ENCODE results near the gene PPP1R14B.
A peak's percentile ranks its signal among the peaks of the same experiment; 100 is the strongest.

Gene PPP1R14B

DNA sequence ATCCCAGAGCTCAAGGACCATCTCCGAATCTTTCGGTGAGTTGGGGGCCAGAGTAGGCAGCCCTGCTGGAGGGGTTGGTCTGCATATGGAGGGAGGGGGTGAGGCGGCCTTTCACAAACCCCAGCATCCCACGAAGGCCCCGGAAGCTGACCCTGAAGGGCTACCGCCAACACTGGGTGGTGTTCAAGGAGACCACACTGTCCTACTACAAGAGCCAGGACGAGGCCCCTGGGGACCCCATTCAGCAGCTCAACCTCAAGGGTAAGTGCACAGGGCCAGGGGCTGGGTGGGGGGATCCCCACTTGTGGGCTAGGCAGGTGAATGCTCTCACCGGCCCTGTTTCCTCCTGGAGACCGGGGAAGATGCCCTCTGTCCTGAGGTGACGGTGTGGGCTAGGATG, 27.0 kb downstream of the PPP1R14B start:
- H3K27ac ChIP-seq = no peak overlapping the region
- no peak for DNase-seq (ENCODE audit: low read depth, low spot score)

DNA sequence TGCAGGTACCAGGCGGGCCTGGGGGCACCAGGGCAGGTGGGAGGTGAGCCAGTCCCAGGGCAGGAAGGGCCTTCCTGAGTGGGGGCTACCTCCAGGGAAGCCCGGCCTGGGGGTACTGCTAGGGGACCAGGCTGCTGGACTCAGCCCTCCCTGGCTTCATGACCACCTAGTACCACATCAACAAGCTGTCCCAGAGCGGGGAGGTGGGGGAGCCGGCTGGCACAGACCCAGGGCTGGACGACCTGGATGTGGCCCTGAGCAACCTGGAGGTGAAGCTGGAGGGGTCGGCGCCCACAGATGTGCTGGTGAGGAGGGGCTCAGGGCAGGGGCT, 27.4 kb downstream of the PPP1R14B start:
- no peak for DNase-seq (ENCODE audit: low read depth, low spot score)
- H3K27ac ChIP-seq = no peak overlapping the region

DNA sequence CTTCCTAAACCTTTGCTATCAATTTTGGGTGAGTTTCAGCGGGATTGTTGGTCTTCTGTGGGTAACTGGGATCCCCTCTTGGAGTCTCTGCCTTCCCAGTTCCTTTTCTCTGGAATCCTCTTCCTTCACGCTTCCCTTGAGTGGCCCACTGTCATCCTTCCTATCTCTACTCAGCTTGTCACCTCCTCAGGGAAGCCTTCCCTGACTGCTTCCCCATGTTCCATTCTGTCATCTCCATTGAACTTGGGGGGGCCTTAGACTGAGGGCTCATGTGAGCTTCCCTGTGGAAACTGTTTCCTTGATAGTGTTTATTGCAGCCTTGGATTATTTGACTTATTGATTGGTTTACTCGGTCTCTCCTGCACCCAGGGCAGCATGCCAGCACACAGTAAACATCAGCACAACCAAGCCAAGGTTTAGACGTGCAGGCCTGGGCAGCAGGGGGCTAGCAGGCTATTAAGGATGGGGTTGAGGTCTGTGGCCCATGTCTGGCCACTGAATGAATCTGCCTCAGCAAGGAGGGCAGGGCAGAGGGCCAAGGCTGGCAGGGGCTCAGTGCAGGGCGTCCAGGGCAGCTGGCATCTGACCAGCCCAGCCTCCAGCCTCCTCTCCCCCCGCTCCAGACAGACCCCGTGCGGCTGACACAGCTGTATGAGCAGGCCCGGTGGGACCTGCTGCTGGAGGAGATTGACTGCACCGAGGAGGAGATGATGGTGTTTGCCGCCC, 28.0 kb downstream of the PPP1R14B start:
- H3K27ac ChIP-seq = no peak overlapping the region
- no peak for DNase-seq (ENCODE audit: low read depth, low spot score)

DNA sequence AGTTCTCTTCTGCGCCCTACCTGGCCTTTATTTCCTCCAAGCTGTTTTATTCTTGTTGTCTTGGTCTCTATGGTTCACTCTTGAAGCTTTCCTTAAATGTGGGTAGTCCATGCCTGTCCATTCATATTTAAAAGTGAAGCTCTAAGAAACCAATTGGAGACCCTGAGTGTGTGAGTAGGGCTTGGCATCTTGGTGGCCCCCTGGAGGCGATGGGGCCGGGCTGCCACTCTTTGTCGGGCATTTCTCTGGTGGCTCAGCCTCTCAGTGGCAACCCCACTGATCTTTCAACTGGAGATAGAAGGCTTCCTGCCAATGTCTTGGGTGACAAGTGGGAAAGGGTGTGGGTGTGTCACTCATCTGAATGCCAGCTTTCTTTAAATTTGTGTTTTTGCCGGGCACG, 29.9 kb downstream of the PPP1R14B start:
- DNase-seq (ENCODE audit: low read depth, low spot score) = no peak
- no peak overlapping the region for H3K27ac ChIP-seq

DNA sequence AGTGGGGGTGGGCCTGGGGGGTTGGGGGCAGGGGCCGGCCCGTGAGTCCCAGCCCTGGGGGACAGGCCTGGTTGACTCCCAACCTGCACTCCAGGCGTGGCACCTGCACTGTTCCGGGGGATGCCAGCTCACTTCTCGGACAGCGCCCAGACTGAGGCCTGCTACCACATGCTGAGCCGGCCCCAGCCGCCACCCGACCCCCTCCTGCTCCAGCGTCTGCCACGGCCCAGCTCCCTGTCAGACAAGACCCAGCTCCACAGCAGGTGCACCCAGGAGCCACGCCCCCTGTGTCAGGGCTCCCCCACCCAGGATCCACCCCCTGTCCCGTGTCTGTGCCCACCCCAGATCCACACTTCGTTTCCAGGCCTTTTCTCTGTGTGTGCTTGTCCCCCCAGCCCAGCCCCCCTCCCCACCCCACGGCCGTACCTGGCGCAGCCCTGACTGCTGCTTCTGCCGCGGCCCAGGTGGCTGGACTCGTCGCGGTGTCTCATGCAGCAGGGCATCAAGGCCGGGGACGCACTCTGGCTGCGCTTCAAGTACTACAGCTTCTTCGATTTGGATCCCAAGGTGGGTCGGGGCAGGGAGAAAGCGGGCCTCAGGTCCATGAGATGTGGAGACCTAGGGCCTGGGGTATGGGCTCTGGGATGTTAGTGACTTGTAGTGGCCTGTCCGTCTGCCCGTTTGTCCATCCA, 35.4 kb downstream of the PPP1R14B start:
- no peak overlapping the region for H3K27ac ChIP-seq
- no peak for DNase-seq (ENCODE audit: low read depth, low spot score)

DNA sequence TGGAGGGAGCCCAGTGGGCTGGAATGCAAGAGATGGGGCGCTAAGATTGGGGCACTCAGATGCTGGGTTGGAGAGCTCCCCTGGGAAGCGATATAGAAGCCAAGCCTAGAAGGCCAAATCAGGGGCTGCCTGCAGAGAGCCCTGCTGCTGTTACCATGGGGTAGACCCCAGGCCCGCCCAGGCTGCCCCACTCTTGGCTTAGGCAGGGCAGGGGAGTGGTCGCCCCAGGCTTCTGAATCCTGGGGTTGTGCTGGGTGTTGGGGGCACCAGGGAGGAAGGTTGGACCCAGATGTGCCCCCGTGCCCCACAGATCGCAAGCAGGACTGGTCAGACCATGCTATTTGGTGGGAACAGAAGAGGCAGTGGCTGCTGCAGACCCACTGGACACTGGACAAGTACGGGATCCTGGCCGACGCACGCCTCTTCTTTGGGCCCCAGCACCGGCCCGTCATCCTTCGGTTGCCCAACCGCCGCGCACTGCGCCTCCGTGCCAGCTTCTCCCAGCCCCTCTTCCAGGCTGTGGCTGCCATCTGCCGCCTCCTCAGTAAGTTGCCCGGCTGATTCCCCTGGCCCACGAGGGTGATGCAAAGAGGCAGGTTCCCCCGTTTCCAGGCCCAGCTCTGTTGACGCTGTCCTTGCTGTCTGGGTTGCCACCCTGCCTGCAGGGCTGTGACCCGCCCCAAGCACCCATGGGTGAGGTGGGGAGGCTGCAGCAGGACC, 36.3 kb downstream of the PPP1R14B start:
- no peak for DNase-seq (ENCODE audit: low read depth, low spot score)

DNA sequence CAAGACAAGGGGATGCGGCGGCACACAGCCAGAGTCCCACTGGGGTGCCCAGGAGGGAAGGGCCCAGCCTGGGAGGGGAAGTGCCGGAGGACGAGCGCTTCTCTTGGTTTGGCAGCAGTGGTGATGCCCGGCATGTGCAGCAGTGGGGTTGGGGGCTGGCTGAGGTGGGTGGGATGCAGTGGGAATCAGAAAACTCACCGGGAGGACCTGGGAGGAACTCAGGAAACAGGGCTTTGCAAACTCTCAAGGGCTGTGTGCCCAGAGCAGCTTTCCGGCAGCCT, 37.2 kb downstream of the PPP1R14B start:
- H3K27ac ChIP-seq = no peak overlapping the region
- no peak for DNase-seq (ENCODE audit: low read depth, low spot score)

More for the DNA sequence above, 36.3 kb downstream of the PPP1R14B start:
- H3K27ac ChIP-seq = no peak overlapping the region

DNA sequence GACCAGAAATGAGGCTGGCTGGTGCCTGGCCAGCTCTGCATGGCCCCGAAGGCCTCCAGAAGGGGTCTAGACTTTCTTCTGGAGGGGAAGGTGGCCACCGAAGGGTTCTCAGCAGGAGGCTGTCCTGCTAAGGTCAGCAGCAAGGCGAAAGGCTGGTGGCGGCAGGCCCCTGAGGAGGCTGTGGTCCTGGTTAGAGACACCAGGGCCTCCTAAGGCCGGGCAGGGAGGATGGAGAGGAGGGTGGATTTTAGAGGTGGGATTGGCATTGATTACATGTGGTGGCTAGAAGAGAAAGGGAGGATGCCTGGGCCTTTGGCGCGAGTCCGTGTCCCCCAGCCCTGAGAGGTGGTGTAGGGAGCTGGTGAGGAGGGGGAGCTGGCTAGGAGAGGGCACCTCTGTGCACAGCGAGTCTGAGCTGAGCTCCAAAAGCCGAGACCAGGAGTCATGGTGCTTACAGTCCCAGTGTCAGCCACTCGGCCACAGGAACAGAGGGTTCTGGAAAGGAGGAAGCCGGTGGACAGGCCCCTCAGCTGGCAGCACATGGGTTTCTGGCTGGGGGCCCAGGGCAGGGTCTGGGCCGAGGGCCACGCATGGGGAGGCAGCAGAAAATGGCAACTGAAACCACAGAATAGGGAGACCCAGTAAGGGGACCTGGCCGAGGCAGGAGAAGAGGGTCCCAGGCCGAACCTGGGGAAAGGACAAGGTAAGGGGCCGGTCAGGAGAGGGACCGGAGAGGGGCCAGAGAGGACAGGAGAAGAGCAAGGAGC, 37.8 kb downstream of the PPP1R14B start:
- no peak for DNase-seq (ENCODE audit: low read depth, low spot score)
- no peak overlapping the region for H3K27ac ChIP-seq

DNA sequence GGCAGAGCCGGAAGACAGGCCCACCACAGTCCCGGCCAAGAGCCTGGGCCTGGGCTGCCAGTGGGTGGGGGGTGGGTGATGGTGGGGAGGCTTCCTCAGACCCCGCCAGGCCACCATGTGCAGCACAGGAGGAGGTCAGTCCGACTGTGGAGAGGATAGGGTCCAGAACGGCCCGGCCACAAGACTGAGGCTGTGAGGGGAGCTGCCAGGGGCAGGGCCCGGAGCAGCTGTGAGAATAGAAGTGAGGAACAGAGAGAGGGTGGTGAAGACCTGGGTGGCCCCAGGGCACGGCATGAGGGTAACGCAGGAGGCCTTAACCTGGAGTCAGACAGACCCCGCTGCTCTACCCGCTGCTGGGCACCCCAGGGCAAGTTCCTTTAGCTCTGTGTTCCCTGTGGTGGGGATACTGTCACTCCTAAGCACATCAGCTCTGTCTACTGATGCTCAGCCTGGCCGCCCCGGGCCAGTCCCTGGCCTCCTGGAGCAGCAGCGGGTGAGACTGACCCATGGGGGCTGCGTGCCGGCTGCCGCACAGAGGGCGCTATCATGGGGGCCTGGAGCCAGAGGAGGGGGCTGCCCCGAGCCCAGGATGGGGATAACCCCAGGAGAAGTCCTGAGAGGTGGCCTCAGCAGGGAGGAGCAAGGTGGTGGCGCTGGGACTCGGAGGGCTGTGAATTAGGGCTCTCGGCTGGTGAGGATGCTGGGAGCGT, 38.5 kb downstream of the PPP1R14B start:
- DNase-seq (ENCODE audit: low read depth, low spot score) = no peak

DNA sequence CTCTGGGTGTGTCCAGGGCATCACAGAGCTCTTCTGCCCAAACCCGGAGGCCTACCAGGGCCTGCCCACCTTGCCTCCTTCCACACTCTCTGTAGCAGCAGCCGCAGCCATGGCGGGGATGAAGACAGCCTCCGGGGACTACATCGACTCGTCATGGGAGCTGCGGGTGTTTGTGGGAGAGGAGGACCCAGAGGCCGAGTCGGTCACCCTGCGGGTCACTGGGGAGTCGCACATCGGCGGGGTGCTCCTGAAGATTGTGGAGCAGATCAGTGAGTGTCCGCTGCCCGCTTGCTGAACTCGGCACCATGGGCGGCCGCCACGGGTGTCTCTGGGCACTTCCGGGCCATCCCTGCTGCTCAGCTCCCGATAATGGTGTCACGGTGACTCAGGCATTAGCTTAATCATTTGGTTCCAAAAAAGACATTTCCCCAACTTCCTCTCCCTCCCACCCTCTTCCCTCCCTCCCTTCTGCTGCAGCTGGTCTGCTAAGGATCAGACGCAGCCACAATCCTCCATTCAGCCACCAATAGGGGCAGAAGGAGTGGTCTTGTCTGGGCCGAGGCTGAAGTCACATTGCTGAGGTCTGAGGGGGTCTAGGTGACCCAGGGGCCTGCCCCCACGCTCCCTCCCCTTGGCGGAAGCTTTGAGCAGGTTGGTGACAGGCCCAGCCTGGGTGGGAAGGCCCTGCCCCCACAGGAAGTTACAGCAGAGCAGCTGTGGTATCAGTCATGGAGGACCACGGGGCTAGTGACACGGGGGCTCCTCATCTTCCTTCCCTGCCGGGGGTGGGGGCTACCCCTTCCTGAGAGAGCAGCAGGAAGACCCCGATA, 39.3 kb downstream of the PPP1R14B start:
- no peak overlapping the region for H3K27ac ChIP-seq
- DNase-seq (ENCODE audit: low read depth, low spot score) = no peak

More for the DNA sequence above, 38.5 kb downstream of the PPP1R14B start:
- H3K27ac ChIP-seq = no peak overlapping the region

DNA sequence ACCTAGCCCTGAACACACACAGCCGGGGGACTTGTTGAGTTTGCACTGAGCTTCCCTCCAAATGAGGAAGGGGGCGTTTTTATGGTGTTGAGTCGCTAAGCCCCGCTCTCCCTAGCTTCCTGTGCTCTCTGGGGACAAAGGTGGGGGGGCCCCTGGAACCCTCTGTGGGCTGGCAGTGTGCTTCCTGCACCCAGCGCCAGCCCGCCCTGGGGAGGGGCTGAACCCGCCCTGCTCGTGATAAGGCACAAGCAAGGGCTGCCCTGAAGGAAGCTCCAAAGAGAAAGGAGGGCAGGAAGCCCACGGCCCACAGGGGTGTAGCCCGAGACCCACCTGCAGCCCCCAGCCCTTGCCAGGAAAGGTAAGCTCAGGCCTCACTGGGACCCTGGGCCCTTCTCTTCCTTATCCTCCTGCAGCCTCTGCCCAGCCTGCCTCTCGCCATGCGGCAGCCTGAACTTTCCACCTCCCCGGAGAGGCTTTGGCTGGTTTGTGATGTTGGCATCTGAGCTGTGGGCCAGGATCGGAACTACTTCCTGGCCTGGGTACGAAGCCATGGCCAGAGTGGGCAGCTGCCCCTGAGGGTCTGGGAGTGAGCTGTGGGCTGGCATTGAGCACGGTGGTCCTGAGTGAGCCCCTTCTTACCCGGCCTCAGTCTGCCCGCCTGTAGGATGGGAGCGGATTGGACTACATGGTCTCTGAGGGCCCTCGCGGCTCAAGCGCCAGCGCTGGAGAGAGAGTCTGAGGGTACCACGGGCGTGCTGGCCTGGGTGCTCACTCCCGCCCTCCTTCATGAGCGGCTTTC, 40.1 kb downstream of the PPP1R14B start, which contains the start of gene FERMT3:
Gene FERMT3, plus strand, starts transcription at position 265 of the 799 bp plus-strand sequence. CDS start 644 bp downstream, outside the sequence.
- no peak for DNase-seq (ENCODE audit: low read depth, low spot score)
- H3K27ac ChIP-seq = no peak within 1 kb of the TSS

DNA sequence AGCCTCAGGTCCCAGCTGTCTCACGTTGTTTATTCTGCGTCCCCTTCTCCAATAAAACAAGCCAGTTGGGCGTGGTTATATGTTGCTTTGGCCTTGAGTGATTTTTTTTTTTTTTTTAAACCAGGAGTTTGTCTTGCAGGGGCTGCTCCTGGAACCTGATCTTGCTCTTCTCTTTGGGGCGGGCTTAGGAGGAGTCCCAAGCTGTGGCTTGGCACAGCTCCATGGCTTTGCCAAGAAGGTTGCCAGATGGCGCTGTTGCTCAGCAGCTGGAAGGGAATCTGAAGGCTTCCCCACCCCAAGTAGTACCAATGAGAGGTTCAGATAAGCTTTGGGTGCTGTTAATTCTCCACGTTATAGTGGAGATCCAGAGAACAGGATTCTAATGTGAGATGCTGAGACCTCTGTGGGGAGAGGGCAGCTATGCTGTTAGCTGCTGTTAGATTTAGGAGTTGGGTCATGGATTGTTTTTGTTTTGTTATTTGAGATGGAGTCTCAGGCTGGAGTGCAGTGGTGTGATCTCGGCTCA, 42.2 kb downstream of the PPP1R14B start:
- peak; percentile 66 for DNase-seq (ENCODE audit: low read depth, low spot score)
- no peak overlapping the region for H3K27ac ChIP-seq

DNA sequence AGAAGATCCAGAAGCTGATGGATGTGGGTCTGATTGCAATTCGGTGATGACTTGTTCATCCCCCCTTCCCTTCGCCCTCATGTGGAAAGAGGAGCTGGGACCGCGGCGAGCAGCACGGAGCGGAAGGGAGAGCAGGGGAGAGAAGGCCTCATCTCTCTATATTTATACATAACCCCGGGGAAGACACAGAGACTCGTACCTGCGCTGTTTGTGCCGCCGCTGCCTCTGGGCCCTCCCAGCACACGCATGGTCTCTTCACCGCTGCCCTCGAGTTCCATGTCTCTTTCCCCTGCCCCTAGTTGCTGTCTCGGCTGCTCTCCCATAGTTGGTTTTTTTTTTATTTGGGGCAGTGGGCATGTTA, 42.7 kb downstream of the PPP1R14B start:
- no peak for DNase-seq (ENCODE audit: low read depth, low spot score)
- H3K27ac ChIP-seq = no peak overlapping the region

DNA sequence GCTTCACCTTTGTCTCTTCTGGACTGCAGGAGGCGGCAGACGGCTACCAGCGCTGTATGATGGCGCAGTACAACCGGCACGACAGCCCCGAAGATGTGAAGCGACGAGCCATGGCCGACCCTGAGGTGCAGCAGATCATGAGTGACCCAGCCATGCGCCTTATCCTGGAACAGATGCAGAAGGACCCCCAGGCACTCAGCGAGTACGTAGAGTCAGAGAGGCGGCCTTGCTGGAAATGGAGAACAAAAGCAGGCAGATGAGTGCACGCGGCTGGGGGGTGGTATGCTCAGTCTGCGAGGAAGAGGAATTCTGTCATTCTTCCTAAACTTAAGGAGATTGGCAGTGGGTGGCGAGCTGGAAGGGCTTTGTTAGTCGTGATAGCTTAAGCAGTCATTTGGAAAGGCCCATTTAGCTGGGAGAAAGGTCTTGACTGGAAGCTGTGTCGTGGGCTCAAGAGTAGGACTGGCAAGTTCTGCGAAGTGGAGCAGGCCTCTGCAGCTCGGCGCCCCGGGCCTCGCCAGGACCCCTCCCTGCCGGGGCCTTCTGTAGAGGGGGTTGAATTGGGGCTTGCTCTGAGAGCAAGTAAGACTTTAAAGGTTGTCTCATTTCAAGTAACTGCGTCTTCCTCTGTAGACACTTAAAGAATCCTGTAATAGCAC, 43.2 kb downstream of the PPP1R14B start:
- no peak overlapping the region for H3K27ac ChIP-seq
- no peak for DNase-seq (ENCODE audit: low read depth, low spot score)

DNA sequence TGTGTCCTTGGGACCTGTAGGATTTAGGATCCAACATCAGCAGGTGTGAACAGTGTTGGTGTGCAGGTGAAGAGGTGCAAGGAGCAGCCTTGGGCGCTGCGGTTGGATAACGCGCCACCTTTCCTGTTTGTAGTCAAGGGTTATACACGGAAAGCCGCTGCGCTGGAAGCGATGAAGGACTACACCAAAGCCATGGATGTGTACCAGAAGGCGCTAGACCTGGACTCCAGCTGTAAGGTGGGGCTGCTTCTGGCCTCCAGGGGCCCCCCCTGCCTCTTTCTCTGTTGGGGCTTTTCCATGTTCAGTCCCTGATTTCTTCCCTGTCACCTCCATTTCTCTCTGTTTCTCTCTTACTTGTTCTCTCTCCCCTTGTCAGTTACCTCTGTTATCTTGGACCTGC, 43.8 kb downstream of the PPP1R14B start:
- DNase-seq (ENCODE audit: low read depth, low spot score) = no peak
- no peak overlapping the region for H3K27ac ChIP-seq

DNA sequence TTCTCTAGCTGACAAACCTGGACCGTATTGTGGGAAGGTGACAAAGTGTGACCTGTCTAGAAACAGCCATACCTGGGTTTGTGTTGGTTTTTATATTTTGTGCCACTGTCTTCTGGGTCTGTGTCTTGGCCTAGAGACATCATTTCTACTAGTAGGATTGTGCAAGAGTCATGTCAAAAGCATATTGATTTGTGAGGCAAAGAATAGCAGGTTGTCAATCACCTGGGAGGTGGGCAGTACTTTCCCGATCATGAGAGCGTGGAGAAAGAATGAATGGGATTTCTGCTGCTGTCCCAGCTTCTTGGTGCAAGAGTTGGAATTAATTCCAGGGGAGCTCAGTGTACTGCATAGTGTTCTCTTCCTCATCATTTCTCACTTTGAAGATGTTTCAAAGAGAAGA, 45.2 kb downstream of the PPP1R14B start:
- no peak for DNase-seq (ENCODE audit: low read depth, low spot score)
- H3K27ac ChIP-seq = no peak overlapping the region

DNA sequence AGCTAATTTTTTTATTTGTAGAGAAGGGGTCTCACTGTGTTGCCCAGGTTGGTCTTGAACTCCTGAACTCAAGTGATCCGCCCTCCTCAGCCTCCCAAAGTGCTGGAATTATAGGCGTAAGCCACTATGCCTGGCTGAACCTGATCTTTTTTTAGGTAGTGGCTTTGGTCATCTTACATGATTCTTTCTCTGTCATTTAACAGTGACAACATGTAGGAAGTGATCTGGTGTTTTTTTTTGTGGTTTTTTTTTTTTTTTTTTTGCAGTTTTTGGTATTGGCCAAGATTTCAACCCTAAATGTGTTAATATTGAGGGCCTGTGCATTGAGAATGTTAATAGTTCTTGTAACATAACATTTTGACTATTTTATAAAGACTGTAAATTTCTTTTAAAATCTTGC, 48.2 kb downstream of the PPP1R14B start:
- no peak overlapping the region for H3K27ac ChIP-seq
- DNase-seq (ENCODE audit: low read depth, low spot score) = no peak

DNA sequence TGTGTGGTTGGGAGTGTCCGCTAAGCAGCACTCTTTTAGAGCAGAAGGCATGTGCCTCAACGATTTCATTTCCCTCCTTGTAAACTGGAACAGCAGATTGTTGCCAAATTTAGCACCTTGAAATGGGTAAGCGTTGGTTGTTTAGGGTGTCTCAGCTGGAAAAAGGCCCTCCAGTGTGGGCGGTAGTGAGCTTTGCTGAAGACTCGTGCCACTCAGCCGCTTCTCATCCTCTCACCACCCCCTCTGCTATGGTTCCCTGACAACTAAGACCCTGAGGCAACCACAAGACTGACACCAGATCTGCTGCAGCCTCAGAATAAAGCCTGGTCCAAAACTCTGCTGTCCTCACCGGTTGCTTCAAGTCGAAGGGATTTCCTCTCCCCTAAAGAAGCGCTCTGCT, 50.1 kb downstream of the PPP1R14B start:
- H3K27ac ChIP-seq = no peak overlapping the region

More for the DNA sequence above, 50.1 kb downstream of the PPP1R14B start:
- no peak for DNase-seq (ENCODE audit: low read depth, low spot score)

Measured in epithelial cell of prostate (primary cell).